DOHH2 (cell line): Measurements from ENCODE around the gene ALG12.

Experiments used
- H3F3A ChIP-seq: fragments of 200-600 bp; sonication (generic), shearing (Covaris generic); 2 replicates; pipeline ENCODE4 v1.6.0; 2016; ENCODE audit warnings: antibody characterized with exemption, mild to moderate bottlenecking; ENCODE audit not compliant: control insufficient read depth, insufficient read depth
- H3K27ac ChIP-seq: fragments of 200-600 bp; sonication (generic); 2 replicates; pipeline ENCODE4 v1.5.1; 2014; ENCODE audit warnings: low read depth, mild to moderate bottlenecking, low read length, moderate library complexity
- H3K27me3 ChIP-seq: fragments of 200-600 bp; sonication (generic); 2 replicates; pipeline ENCODE4 v1.6.1; 2014; ENCODE audit warnings: mild to moderate bottlenecking, low read length, mixed read lengths; ENCODE audit not compliant: control insufficient read depth
- H3K36me3 ChIP-seq: fragments of 200-600 bp; sonication (generic); 2 replicates; pipeline ENCODE4 v1.6.1; 2014; ENCODE audit warnings: mild to moderate bottlenecking, low read length, moderate library complexity, mixed read lengths; ENCODE audit not compliant: control insufficient read depth
- H3K4me1 ChIP-seq: fragments of 200-600 bp; sonication (generic); 2 replicates; pipeline ENCODE4 v1.6.1; 2014; ENCODE audit warnings: mild to moderate bottlenecking, low read length, mixed read lengths; ENCODE audit not compliant: control insufficient read depth
- H3K4me2 ChIP-seq: fragments of 200-600 bp; sonication (generic); 2 replicates; pipeline ENCODE4 v1.6.0; 2014; ENCODE audit warnings: mild to moderate bottlenecking, low read length, moderate library complexity
- H3K4me3 ChIP-seq: fragments of 200-600 bp; sonication (generic); 2 replicates; pipeline ENCODE4 v1.5.1; 2014; ENCODE audit warnings: mild to moderate bottlenecking, low read length, mixed read lengths
- H3K79me2 ChIP-seq: fragments of 200-600 bp; sonication (generic); 2 replicates; pipeline ENCODE4 v1.6.1; 2014; ENCODE audit warnings: mild to moderate bottlenecking, low read length, mixed read lengths; ENCODE audit not compliant: control insufficient read depth
- H3K9me2 ChIP-seq: fragments of 200-600 bp; sonication (generic); replicated peaks from 2 replicates; pipeline ENCODE4 v1.6.1; 2014; ENCODE audit warnings: mild to moderate bottlenecking, low read length, mixed read lengths; ENCODE audit not compliant: control insufficient read depth
- H3K9me3 ChIP-seq: fragments of 200-600 bp; sonication (generic); 2 replicates; pipeline ENCODE4 v1.6.1; 2014; ENCODE audit warnings: antibody characterized with exemption, low read length, mixed read lengths; ENCODE audit not compliant: control insufficient read depth, insufficient read depth
- H4K20me1 ChIP-seq: fragments of 200-600 bp; sonication (generic); 2 replicates; pipeline ENCODE4 v1.6.0; 2014; ENCODE audit warnings: low read depth, mild to moderate bottlenecking, antibody characterized with exemption, low read length, moderate library complexity; ENCODE audit not compliant: control insufficient read depth, insufficient read depth
- CTCF ChIP-seq: fragments of 200-600 bp; sonication (generic); IDR thresholded peaks from one replicate; pipeline ENCODE4 v1.5.1; 2014; ENCODE audit warnings: antibody characterized with exemption, mild to moderate bottlenecking, low read depth, low read length; ENCODE audit not compliant: poor library complexity, severe bottlenecking
- EZH2phosphoT487 ChIP-seq: fragments of 200-600 bp; sonication (generic); IDR thresholded peaks from 2 replicates; pipeline ENCODE4 v1.6.1; 2017; ENCODE audit warnings: borderline replicate concordance, mild to moderate bottlenecking, antibody characterized with exemption, low read length, moderate library complexity, mixed read lengths

The ALG12 gene

GRCh38 chr22:49928555-49929210, 10.4 kb upstream of the ALG12 start:
- no peak for TF ChIP-seq EZH2phosphoT487
- no peak for TF ChIP-seq CTCF
- H3K27ac ChIP-seq: no peak overlapping the region
- no peaks in the 10 kb centered on the region for H3K27me3 ChIP-seq
- H3K36me3 ChIP-seq: peaks cover 36% of the 10 kb centered on the region
- H3F3A ChIP-seq: peaks cover 53% of the 10 kb centered on the region
- peak overlapping the region; percentile 97 for H3K4me2 ChIP-seq
- no peaks in the 10 kb centered on the region for H3K9me2 ChIP-seq
- peaks cover 12% of the 10 kb centered on the region for H3K79me2 ChIP-seq
- H3K4me3 ChIP-seq: peak overlapping the region; percentile 74; the same call in 1 of the 2 replicates
- H3K4me1 ChIP-seq: peaks cover 84% of the 10 kb centered on the region
- no peaks in the 10 kb centered on the region for H3K9me3 ChIP-seq
- H4K20me1 ChIP-seq: no peaks in the 10 kb centered on the region

DNA sequence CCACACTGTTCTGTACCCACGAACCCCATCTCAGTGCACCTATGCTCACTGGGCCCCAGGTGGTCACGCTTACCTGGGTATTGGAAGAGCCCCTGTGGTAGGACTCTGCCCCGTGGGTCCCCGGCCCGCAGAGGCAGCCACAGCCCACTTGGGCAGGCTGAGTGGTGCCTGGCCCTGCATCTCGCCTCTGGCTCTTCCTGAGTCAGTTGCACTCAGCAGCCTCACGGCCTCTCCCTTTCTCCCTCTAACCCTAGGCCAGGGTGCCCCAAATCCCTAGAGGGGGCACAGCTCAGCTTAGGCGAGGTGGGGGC, 9.9 kb upstream of the ALG12 start:
- TF ChIP-seq CTCF (no peak), EZH2phosphoT487 (no peak)
- peaks cover 33% of the 10 kb centered on the region for H3K36me3 ChIP-seq
- H3K9me2 ChIP-seq: no peaks in the 10 kb centered on the region
- H3K4me1 ChIP-seq: peaks cover 84% of the 10 kb centered on the region
- H3K4me2 ChIP-seq: 0 out of 2 replicates have a peak overlapping the region, but pooled peaks have one; percentile 3
- H3K9me3 ChIP-seq: no peaks in the 10 kb centered on the region
- no peak overlapping the region for H3K4me3 ChIP-seq
- peaks cover 7% of the 10 kb centered on the region for H3K79me2 ChIP-seq
- no peaks in the 10 kb centered on the region for H4K20me1 ChIP-seq
- peaks cover 51% of the 10 kb centered on the region for H3F3A ChIP-seq
- no peaks in the 10 kb centered on the region for H3K27me3 ChIP-seq
- no peak overlapping the region for H3K27ac ChIP-seq

- Histone ChIP-seq H3K27ac (no peak overlapping the region), H3F3A (peaks cover 49% of the 10 kb centered on the region), H3K9me2 (no peaks in the 10 kb centered on the region), H3K36me3 (peaks cover 36% of the 10 kb centered on the region), H3K27me3 (no peaks in the 10 kb centered on the region), H3K79me2 (peaks cover 10% of the 10 kb centered on the region), H3K4me2 (no peak overlapping the region), H3K4me3 (no peak overlapping the region), H4K20me1 (no peaks in the 10 kb centered on the region), H3K4me1 (peaks cover 83% of the 10 kb centered on the region), H3K9me3 (no peaks in the 10 kb centered on the region)
- no peak for TF ChIP-seq CTCF
- no peak for TF ChIP-seq EZH2phosphoT487
Measured at GRCh38 chr22:49927483-49928184, 9.4 kb upstream of the ALG12 start.
